Spleen (tissue), 7 donors: ENCODE data around the gene TMEM132C.

Experiments
- POLR2A ChIP-seq, 3 donors: fragments of 450-650 bp; IDR thresholded peaks; one replicate each; pipeline ENCODE4 v1.5.1; 2017; ENCODE audit warnings: antibody characterized with exemption in 3 of 3, mild to moderate bottlenecking in 1 of 3
- POLR2AphosphoS5 ChIP-seq, 3 donors: sonication (generic); formaldehyde crosslinking; IDR thresholded peaks; one replicate each; pipeline ENCODE4 v1.5.1; 2017; ENCODE audit warnings: antibody characterized with exemption in 3 of 3
- TF ChIP-seq, protein P1 (sequence below), 11 experiments: fragments of 200-600 bp in 7 of 11; fragments of 450-650 bp in 4 of 11; sonication (generic) in 4 of 11; IDR thresholded peaks in 8 of 11; conservative IDR thresholded peaks in 3 of 11; 1 replicate in 7 of 11; 2 replicates in 4 of 11; pipeline versions ENCODE4 v1.4.0 to v1.8.0; 2016 to 2021; ENCODE audit warnings: antibody characterized with exemption in 11 of 11, inconsistent platforms in 4 of 11, mild to moderate bottlenecking in 1 of 11
- donor health status: DM: no; HTN: no; CAD: no; lungs with moderate emphysema.
- donor health status: DM: no; HTN: no; CAD: no.
- donor health status: DM: no; HTN: no; CAD: no.

DNA sequence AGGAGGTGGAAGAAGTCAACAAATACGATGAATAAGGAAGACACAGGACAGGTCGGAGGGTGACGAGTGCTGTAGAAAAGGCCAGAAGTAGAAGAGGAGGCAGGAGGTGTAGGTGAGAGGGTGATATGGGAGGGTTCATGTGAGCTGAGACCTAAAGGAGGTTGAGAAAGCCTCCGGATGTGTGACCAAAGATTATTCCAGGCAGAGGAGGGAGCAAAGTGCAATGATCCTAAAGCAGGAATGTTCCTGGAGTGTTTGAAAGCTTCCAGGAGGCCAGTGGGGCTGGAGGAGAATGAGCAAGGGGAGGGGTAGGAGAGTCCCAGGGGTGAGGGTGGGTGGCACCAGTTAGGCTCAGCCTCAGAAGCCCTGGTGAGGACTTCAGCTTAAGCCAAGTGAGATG lies 340.0 kb downstream of the TMEM132C start:
- no peak for TF ChIP-seq POLR2A (IDR thresholded peaks at IDR 0.05)
- TF ChIP-seq, protein P1, sequence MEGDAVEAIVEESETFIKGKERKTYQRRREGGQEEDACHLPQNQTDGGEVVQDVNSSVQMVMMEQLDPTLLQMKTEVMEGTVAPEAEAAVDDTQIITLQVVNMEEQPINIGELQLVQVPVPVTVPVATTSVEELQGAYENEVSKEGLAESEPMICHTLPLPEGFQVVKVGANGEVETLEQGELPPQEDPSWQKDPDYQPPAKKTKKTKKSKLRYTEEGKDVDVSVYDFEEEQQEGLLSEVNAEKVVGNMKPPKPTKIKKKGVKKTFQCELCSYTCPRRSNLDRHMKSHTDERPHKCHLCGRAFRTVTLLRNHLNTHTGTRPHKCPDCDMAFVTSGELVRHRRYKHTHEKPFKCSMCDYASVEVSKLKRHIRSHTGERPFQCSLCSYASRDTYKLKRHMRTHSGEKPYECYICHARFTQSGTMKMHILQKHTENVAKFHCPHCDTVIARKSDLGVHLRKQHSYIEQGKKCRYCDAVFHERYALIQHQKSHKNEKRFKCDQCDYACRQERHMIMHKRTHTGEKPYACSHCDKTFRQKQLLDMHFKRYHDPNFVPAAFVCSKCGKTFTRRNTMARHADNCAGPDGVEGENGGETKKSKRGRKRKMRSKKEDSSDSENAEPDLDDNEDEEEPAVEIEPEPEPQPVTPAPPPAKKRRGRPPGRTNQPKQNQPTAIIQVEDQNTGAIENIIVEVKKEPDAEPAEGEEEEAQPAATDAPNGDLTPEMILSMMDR (IDR thresholded peaks at IDR 0.05 in 8 of 11, conservative IDR thresholded peaks at IDR 0.05 in 3 of 11) = no peak
- no peak for TF ChIP-seq POLR2AphosphoS5 (IDR thresholded peaks at IDR 0.05)
